ENCODE data around the gene DUSP6. TPM values are rescaled to one million over a fixed set of nuclear protein-coding genes. Genes with fewer than 3 reads are reported as not detected.

The DUSP6 gene
- total and polyA plus RNA-seq, 7 donors: 27.0 to 39.7 (median 33.2) TPM

DNA sequence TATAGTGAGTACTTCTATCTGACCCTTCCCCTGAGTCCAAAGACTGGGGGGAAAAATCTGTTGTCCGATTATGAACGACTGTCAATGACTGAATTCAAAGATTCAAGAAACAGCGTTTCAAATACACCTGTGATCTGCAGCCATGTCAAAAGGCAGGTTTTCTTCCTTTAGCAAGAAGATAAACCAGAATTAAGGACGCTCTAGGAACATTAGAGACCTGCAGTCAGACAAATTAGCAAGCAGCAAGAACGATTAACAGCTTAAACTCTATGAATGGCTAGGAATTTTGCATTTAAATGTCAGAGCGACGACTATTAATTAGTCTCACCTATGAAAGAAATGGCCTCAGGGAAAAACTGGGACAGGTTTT, 2.1 kb downstream of the DUSP6 start:
- Histone ChIP-seq H3K36me3 (peaks cover 0 to 11% (median 0%) of the 10 kb centered on the region in 4 donors), H3K27me3 (no peaks in the 10 kb centered on the region), H3K9me3 (no peaks in the 10 kb centered on the region), H3K27ac (peak overlapping the region; percentile 94 to 100 (median 95)), H3K4me3 (peak overlapping the region; percentile 66 to 91 (median 87)), H3K4me1 (peaks cover 0 to 32% (median 18%) of the 10 kb centered on the region in 4 donors)
- DNase-seq: no peak
- no peak for TF ChIP-seq POLR2A (IDR thresholded peaks at IDR 0.05)
- no peak for TF ChIP-seq POLR2AphosphoS5 (IDR thresholded peaks at IDR 0.05)
- no peak for TF ChIP-seq EP300 (IDR thresholded peaks at IDR 0.05)
- 45 to 72% methylated on average over 7 of the region's 7 CpGs for WGBS, 2 donors
- intact Hi-C loops (cut with DNase I): loop anchor here (5.0 to 10.0 kb wide), 5 partner anchors 177 to 1205 kb away; partner anchors contain the start of genes ATP2B1, CEP290, POC1B and TMTC3

DNA sequence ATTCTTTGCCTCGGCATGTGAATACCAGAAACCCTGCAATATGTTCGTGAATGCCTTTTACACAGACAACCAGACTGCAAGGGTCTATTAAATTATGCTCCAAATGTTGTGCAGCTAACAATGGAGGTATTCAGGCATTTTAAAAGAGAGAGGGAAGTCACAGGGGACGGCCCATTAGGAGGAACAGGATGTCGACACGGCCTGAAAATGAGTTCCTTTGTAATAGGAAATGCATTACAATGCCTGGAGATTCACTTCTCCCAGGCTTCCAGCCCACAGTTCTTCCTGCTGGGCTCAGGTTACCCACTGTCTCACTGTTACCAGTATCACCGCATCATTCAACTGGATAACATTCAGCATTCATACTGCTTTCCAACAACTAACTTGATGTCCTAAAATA, 2.5 kb downstream of the DUSP6 start:
- Histone ChIP-seq H3K9me3 (no peaks in the 10 kb centered on the region), H3K4me1 (peaks cover 0 to 28% (median 18%) of the 10 kb centered on the region in 4 donors), H3K4me3 (peak overlapping the region; percentile 66 to 91 (median 87)), H3K36me3 (peaks cover 0 to 11% (median 0%) of the 10 kb centered on the region in 4 donors), H3K27me3 (no peaks in the 10 kb centered on the region), H3K27ac (peak overlapping the region; percentile 94 to 100 (median 95))
- DNase-seq: peak; percentile 78
- TF ChIP-seq POLR2AphosphoS5 (IDR thresholded peaks at IDR 0.05): peak; percentile 46 to 77 (median 70)
- TF ChIP-seq CTCF (IDR thresholded peaks at IDR 0.05): no peak
- peak in 1 of 2 donors; percentile 28 for TF ChIP-seq POLR2A (IDR thresholded peaks at IDR 0.05)
- no peak for TF ChIP-seq EP300 (IDR thresholded peaks at IDR 0.05)
- intact Hi-C loops (cut with DNase I): loop anchor here (5.0 to 10.0 kb wide), 5 partner anchors 177 to 1205 kb away; partner anchors contain the start of genes ATP2B1, CEP290, POC1B and TMTC3
- WGBS, 2 donors: 36 to 73% methylated on average over 6 of the region's 6 CpGs

- H3K4me3 ChIP-seq: peak overlapping the region; percentile 66 to 91 (median 87)
- no peaks in the 10 kb centered on the region for H3K9me3 ChIP-seq
- H3K27me3 ChIP-seq: no peaks in the 10 kb centered on the region
- TF ChIP-seq CTCF (IDR thresholded peaks at IDR 0.05): no peak
- no peak for TF ChIP-seq EP300 (IDR thresholded peaks at IDR 0.05)
- no peak for TF ChIP-seq POLR2A (IDR thresholded peaks at IDR 0.05)
- TF ChIP-seq POLR2AphosphoS5 (IDR thresholded peaks at IDR 0.05): no peak
- 69 to 86% methylated on average over 10 of the region's 10 CpGs for WGBS, 2 donors
- intact Hi-C loops (cut with DNase I): no loop called here
- peaks cover 0 to 24% (median 14%) of the 10 kb centered on the region in 4 donors for H3K4me1 ChIP-seq
- DNase-seq: no peak
- H3K27ac ChIP-seq: peak overlapping the region; percentile 94 to 100 (median 95)
- peaks cover 0 to 11% (median 0%) of the 10 kb centered on the region in 4 donors for H3K36me3 ChIP-seq
Measured at GRCh38 chr12:89348894-89349699, 3.2 kb downstream of the DUSP6 start.

DNA sequence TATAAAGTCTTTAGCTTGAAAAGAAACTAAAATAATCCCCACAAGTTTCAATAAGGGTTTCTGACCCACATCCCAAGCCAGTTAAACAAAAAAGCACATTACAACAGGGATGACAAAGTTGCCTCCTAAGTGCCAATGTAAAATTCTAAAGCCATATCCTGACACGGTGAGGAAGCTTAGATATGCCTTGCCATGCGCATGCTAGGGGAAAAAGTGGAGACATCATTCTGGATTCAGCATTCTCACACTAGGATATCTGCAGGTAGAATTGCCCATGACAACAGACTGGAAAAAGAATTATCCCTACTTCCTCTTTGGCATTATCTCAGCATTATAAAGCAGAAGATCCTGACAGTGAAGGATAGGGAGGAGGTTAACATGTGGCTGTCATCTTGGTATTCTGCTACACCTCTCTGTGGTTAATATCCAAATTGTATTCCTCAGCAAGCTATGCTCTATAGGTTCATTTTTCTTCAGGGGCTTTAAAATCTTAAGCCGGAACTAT, 4.9 kb downstream of the DUSP6 start:
- 81 to 95% methylated on average over 3 of the region's 3 CpGs for WGBS, 2 donors
- Histone ChIP-seq H3K4me3 (peak overlapping the region in 2 of 4 donors; percentile 66 to 90), H3K27me3 (no peaks in the 10 kb centered on the region), H3K4me1 (peaks cover 0 to 24% (median 14%) of the 10 kb centered on the region in 4 donors), H3K9me3 (no peaks in the 10 kb centered on the region), H3K27ac (peak overlapping the region; percentile 46 to 59 (median 54)), H3K36me3 (peaks cover 0 to 11% (median 0%) of the 10 kb centered on the region in 4 donors)
- no peak for DNase-seq
- intact Hi-C loops (cut with DNase I): no loop called here
- no peak for TF ChIP-seq POLR2AphosphoS5 (IDR thresholded peaks at IDR 0.05)
- TF ChIP-seq POLR2A (IDR thresholded peaks at IDR 0.05): no peak
- no peak for TF ChIP-seq CTCF (IDR thresholded peaks at IDR 0.05)
- no peak for TF ChIP-seq EP300 (IDR thresholded peaks at IDR 0.05)
